ENCODE data around the gene HMX3.

GRCh38 chr10:123140983-123141390, 5.2 kb downstream of the HMX3 start:
- TF ChIP-seq CTCF (IDR thresholded peaks at IDR 0.05; ENCODE audit: insufficient read depth, low read depth, low read length): no peak
- TF ChIP-seq EZH2 (IDR thresholded peaks at IDR 0.05; ENCODE audit: insufficient read depth, low read length): no peak
